ENCODE data around the gene C22orf42.

C22orf42 gene

GRCh38 chr22:32120603-32121002 is 38.5 kb downstream of the C22orf42 start:
- no peaks in the 10 kb centered on the region for H3K4me1 ChIP-seq (ENCODE audit: control insufficient read depth, insufficient read depth, low read length)
- H3K27ac ChIP-seq (ENCODE audit: low read depth, low read length) = no peak overlapping the region
- no peaks in the 10 kb centered on the region for H3K36me3 ChIP-seq (ENCODE audit: control insufficient read depth, insufficient read depth, low read length)
- H3K27me3 ChIP-seq (ENCODE audit: control insufficient read depth, insufficient read depth, low read length) = no peaks in the 10 kb centered on the region
- H3K4me3 ChIP-seq (ENCODE audit: low read length) = no peak overlapping the region
- no peak overlapping the region for H3K9ac ChIP-seq (ENCODE audit: low read length)

GRCh38 chr22:32119568-32120235 is 39.4 kb downstream of the C22orf42 start:
- H3K27ac ChIP-seq (ENCODE audit: low read depth, low read length) = no peak overlapping the region
- H3K4me3 ChIP-seq (ENCODE audit: low read length) = no peak overlapping the region
- H3K27me3 ChIP-seq (ENCODE audit: control insufficient read depth, insufficient read depth, low read length) = no peaks in the 10 kb centered on the region
- H3K4me1 ChIP-seq (ENCODE audit: control insufficient read depth, insufficient read depth, low read length) = no peaks in the 10 kb centered on the region
- H3K9ac ChIP-seq (ENCODE audit: low read length) = no peak overlapping the region
- H3K36me3 ChIP-seq (ENCODE audit: control insufficient read depth, insufficient read depth, low read length) = no peaks in the 10 kb centered on the region

GRCh38 chr22:32112380-32112779 is 46.7 kb downstream of the C22orf42 start:
- no peaks in the 10 kb centered on the region for H3K27me3 ChIP-seq (ENCODE audit: control insufficient read depth, insufficient read depth, low read length)
- H3K4me3 ChIP-seq (ENCODE audit: low read length) = no peak overlapping the region
- H3K4me1 ChIP-seq (ENCODE audit: control insufficient read depth, insufficient read depth, low read length) = no peaks in the 10 kb centered on the region
- H3K36me3 ChIP-seq (ENCODE audit: control insufficient read depth, insufficient read depth, low read length) = no peaks in the 10 kb centered on the region
- H3K9ac ChIP-seq (ENCODE audit: low read length) = no peak overlapping the region
- H3K27ac ChIP-seq (ENCODE audit: low read depth, low read length) = no peak overlapping the region

GRCh38 chr22:32106930-32107329 is 52.2 kb downstream of the C22orf42 start:
- H3K4me3 ChIP-seq (ENCODE audit: low read length) = no peak overlapping the region
- no peaks in the 10 kb centered on the region for H3K4me1 ChIP-seq (ENCODE audit: control insufficient read depth, insufficient read depth, low read length)
- H3K27ac ChIP-seq (ENCODE audit: low read depth, low read length) = no peak overlapping the region
- H3K27me3 ChIP-seq (ENCODE audit: control insufficient read depth, insufficient read depth, low read length) = no peaks in the 10 kb centered on the region
- no peak overlapping the region for H3K9ac ChIP-seq (ENCODE audit: low read length)
- H3K36me3 ChIP-seq (ENCODE audit: control insufficient read depth, insufficient read depth, low read length) = no peaks in the 10 kb centered on the region

- Histone ChIP-seq H3K9ac (ENCODE audit: low read length) (no peak overlapping the region), H3K4me1 (ENCODE audit: control insufficient read depth, insufficient read depth, low read length) (no peaks in the 10 kb centered on the region), H3K36me3 (ENCODE audit: control insufficient read depth, insufficient read depth, low read length) (no peaks in the 10 kb centered on the region), H3K4me3 (ENCODE audit: low read length) (no peak overlapping the region), H3K27ac (ENCODE audit: low read depth, low read length) (no peak overlapping the region), H3K27me3 (ENCODE audit: control insufficient read depth, insufficient read depth, low read length) (no peaks in the 10 kb centered on the region)
These were observed 55.3 kb downstream of the C22orf42 start for GRCh38 chr22:32103658-32104315.

GRCh38 chr22:32100711-32101110 is 58.4 kb downstream of the C22orf42 start:
- H3K4me3 ChIP-seq (ENCODE audit: low read length) = no peak overlapping the region
- H3K27me3 ChIP-seq (ENCODE audit: control insufficient read depth, insufficient read depth, low read length) = no peaks in the 10 kb centered on the region
- no peaks in the 10 kb centered on the region for H3K36me3 ChIP-seq (ENCODE audit: control insufficient read depth, insufficient read depth, low read length)
- no peak overlapping the region for H3K27ac ChIP-seq (ENCODE audit: low read depth, low read length)
- no peaks in the 10 kb centered on the region for H3K4me1 ChIP-seq (ENCODE audit: control insufficient read depth, insufficient read depth, low read length)
- no peak overlapping the region for H3K9ac ChIP-seq (ENCODE audit: low read length)

All from rectal smooth muscle tissue (tissue), 1 donor.